ENCODE measurements around the gene HTR3D.
"Not testable (repeated sequence)": the region's sequence is repeated elsewhere in the genome, so short reads cannot be mapped to it uniquely, and the experiment has no call there.

The HTR3D gene

GRCh38 chr3:184016169-184016570, 15.4 kb upstream of the HTR3D start:
- no peak for DNase-seq (ENCODE audit: low read depth)

GRCh38 chr3:184016811-184017671, 14.5 kb upstream of the HTR3D start:
- DNase-seq (ENCODE audit: low read depth): no peak

GRCh38 chr3:184017672-184018423, 13.7 kb upstream of the HTR3D start, which contains the start of gene ABCC5:
Gene ABCC5 (minus strand): TSS chr3:184017884. CDS start chr3:184014392, 3,492 bp downstream.
- peak; percentile 73 for DNase-seq (ENCODE audit: low read depth)

GRCh38 chr3:184018424-184018973, 13.0 kb upstream of the HTR3D start:
- DNase-seq (ENCODE audit: low read depth): no peak

DNA sequence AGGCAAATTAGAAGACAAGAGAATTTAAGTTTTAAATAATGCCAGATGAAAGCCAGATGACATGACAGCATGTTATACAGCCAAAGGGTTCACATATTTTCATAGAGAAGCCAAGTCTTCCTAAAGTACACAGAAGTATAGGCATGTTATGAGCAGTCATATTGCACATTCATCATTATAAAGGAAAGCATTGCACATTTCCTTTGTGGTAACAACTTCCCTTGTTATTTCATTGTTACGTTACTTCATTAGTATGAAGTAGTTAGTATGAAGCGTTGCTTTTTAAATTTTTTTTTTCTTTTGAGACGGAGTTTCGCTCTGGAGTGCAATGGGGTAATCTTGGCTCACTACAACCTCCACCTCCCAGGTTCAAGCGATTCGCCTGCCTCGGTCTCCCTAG, 9.2 kb upstream of the HTR3D start:
- no peak for DNase-seq (ENCODE audit: low read depth)

- not testable (repeated sequence) for DNase-seq (ENCODE audit: low read depth)
These were observed 6.3 kb upstream of the HTR3D start for GRCh38 chr3:184025256-184025655.

DNA sequence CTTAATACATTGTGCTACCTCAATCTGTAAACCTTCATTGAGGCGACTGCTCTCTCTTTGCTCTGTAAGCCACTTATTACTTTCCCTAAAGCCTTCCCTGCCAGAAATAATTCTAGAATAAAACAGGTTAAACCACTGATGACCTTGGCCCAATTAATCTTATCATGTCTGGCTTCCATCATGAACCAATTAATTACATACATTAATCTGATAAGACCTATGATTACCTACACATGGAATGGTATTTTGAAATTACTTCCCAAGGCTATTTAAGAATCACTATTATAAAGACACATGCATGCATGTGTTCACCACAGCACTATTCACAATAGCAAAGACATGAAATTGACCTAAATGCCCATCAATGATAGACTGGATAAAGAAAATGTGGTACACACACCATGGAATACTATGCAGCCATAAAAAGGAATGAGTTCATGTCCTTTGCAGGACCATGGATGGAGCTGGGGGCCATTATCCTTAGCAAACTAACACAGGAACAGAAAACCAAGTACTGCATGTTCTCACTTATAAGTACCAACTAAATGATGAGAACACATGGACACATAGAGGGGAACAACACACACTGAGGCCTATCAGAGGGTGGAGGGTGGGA, 3.2 kb upstream of the HTR3D start:
- DNase-seq (ENCODE audit: low read depth): not testable (repeated sequence)

GRCh38 chr3:184029443-184029842, 2.1 kb upstream of the HTR3D start:
- no peak for DNase-seq (ENCODE audit: low read depth)

GRCh38 chr3:184030536-184030935, 1.0 kb upstream of the HTR3D start:
- no peak for DNase-seq (ENCODE audit: low read depth)

- DNase-seq (ENCODE audit: low read depth): no peak
These were observed 6.3 kb downstream of the HTR3D start for GRCh38 chr3:184037816-184038215.

DNA sequence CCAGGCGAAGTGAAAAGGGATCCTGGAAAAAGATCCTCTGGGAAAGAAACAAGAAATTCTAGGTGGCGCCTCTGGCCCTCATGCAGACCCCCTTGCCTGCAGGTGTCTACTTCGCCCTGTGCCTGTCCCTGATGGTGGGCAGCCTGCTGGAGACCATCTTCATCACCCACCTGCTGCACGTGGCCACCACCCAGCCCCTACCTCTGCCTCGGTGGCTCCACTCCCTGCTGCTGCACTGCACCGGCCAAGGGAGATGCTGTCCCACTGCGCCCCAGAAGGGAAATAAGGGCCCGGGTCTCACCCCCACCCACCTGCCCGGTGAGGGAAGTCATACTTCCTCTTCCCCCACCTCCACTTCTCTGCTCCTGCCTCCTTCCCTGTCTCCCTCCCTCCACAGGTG, 6.8 kb downstream of the HTR3D start:
- DNase-seq (ENCODE audit: low read depth): not testable (repeated sequence)

DNA sequence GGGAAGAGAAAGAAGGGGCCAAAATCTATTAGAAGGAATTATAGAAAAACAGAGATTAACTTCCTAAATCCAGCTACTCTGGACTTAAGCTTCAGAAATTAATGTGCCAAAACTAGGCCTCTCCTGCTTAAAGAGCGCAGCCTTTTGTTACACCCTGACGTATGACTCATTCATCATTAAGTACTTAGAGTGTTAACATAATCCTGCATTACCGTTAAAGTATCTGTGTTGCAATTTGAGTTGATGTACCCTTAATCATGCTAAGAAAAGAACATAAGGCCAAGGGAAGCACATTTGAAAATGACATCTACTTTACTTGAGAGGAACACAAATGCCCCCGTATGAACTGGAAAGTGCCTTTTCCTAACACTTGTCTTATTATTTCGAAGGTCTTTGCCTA, 7.9 kb downstream of the HTR3D start:
- DNase-seq (ENCODE audit: low read depth): no peak

DNA sequence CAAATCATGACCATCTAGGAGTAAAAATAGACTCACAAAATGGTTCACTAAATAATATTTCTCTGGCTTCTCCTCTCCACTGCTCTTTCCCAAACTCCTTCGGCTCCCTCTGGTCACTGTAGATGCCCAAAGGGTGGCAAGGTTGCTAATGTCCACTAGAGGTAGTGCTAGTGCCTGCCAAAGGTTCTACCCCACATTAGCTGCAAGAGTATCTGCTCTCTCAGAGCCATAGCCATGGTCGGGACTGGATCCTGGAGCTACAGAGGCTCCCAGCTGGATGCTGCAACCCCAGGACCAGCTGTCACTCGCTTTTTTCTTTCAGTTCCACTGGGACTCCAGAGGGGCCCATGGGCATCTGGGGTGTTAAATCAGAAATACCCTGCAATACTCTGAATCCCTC, 8.5 kb downstream of the HTR3D start:
- DNase-seq (ENCODE audit: low read depth): no peak

- DNase-seq (ENCODE audit: low read depth): no peak
These were observed 11.1 kb downstream of the HTR3D start for GRCh38 chr3:184042617-184043016.

GRCh38 chr3:184045995-184046394, 14.5 kb downstream of the HTR3D start:
- DNase-seq (ENCODE audit: low read depth): no peak

DNA sequence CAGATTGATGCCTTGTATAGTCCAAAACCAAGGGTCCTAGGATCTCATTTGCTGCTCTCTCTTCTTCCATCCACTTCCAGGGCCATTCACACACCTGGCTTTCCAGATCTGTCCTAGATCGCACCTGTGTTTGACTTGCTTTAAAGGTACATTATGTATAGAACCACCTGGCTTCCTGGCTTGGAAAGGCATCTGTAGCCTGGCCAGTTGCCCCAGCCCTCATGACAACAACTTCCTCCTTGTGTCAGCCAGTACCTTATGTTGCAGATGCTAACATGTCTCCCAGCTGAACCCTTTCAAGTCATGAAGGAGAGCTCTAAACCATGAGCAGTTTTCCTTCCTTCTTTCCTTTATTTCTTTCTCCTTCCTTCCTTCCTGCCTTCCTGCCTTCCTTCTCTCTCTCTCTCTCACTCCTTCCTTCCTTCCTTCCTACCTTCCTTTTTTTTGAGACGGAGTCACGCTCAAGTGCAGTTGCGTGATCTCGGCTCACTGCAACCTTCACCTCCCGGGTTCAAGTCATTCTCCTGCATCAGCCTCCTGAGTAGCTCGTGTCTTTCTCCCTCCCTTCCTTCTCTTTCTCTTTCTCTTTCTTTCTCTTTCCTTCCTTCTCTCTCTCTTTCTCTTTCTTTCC, 18.8 kb downstream of the HTR3D start:
- no peak for DNase-seq (ENCODE audit: low read depth)

GRCh38 chr3:184052767-184053166, 21.2 kb downstream of the HTR3D start, which contains the start of gene HTR3C:
Gene HTR3C (plus strand): TSS chr3:184053047. CDS start chr3:184053081, 34 bp downstream.
- no peak for DNase-seq (ENCODE audit: low read depth)

DNA sequence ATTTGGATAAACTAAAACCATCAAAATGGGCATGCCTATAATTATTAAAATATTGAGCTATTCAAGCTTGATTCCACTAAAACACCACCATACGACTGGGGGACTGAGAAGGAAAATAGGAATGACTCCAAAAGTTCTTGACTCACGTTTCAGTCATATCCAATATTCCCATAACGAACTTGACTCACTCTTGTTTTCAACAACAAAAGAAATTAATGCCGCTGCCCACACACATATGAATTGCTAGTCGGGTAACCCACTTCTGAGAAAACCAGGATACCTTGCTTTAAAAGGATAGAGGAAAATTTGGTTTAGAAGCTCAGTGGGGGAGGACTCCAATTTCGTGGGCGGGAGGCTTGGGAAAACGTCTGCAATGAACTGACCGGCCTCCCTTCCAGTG, 26.5 kb downstream of the HTR3D start:
- DNase-seq (ENCODE audit: low read depth): no peak

GRCh38 chr3:184059424-184059823, 27.9 kb downstream of the HTR3D start:
- no peak for DNase-seq (ENCODE audit: low read depth)

DNA sequence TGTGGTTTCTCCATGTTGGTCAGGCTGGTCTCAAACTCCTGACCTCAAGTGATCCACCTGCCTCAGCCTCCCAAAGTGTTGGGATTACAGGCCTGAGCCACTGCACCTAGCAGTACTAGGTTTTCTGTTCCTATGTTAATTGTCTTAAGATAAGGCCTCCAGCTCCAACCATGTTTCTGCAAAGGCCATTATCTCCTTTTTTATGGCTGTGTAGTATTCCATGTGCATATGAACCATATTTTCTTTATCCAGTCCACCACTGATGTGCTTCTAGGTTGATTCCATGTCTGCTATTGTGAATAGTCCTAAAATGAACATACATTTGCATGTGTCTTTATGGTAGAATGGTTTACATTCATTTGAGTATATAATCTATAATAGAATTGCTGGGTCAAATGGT, 31.1 kb downstream of the HTR3D start:
- DNase-seq (ENCODE audit: low read depth): no peak

DNA sequence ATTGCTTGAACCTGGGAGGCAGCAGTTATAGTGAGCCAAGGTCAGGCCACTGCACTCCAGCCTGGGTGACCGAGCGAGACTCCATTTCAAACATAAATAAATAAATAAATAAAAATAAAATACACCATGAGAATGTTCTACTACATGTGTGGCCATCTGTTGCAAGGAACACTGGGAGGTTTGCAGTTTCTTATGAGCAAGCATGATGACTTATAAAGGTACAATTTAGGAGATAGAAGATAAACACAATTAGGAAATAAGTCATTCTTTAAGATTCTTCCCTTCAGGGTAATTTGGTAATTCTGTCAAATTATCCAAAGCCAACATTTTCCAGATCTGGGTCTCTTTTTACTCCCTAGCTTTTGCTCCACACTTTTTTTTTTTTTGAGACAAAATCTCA, 34.7 kb downstream of the HTR3D start:
- no peak for DNase-seq (ENCODE audit: low read depth)

DNA sequence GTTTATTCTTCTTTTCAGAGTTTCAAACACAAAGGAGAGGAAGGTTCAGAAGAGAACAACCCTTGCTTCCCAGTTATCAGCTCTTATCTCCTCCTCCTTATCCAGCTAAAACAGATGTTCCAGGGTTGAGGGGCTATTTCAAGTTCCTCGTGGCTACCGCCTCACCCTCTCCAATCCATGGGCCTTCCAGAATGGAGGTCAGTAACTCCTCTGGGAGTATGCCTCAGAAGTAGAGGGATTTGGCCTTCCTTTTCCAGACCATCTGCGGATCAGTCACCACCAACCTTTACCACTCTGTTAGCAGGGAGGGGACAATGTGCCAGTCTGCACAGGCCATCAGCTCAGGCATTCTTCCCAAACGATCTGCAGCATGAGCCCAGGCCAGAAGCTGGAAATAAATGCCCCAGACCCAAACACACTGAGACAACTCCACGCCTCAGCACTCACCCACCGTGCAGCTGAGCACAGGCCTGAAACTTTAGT, 36.1 kb downstream of the HTR3D start:
- no peak for DNase-seq (ENCODE audit: low read depth)
